Psoas muscle (tissue), 7 donors: Measurements from ENCODE around the gene PRRT3. TPM values are rescaled to one million over a fixed set of nuclear protein-coding genes. Genes with fewer than 3 reads are reported as not detected.

Experiments
- polyA plus RNA-seq, 3 donors: library from polyadenylated mRNA; stranded (reverse); fragments of 200-250 nt; gene quantifications; one replicate each; pipeline ENCODE4 v1.2.3, GENCODE V29; 2013
- total RNA-seq, 4 donors: library from RNA; stranded (reverse); fragmentation: NEBNext Ultra II Directional in 2 of 4; extraction: Animal tissue kit (Norgen Biotek cat#: 25700) in 2 of 4; gene quantifications; one replicate each; pipeline versions ENCODE4 v1.2.1 to v1.2.4, GENCODE V29; 2021 to 2023
- donor health status: healthy with polysubstance abuse.
- donor health status: DM: no; HTN: no; CAD: no; lungs with moderate emphysema.
- donor health status: Bipolar disorder and iron deficiency.
- donor health status: healthy.
- donor health status: DM: no; HTN: no; CAD: no.
- donor health status: DM: no; HTN: no; CAD: no.
- donor health status: DM: yes; HTN: yes; CAD: no.

Gene PRRT3
- total and polyA plus RNA-seq, 7 donors = 0.55 to 4.0 (median 1.4) TPM

Other genes with a start within 250 kb of the PRRT3 start
- gene CPNE9, start 248.6 kb downstream of the PRRT3 start, total RNA-seq = not detected
- gene CPNE9, start 248.6 kb downstream of the PRRT3 start, polyA plus RNA-seq = under 1 TPM in 1 of 3 donors, not detected in 2; 0.05 TPM
- gene BRPF1, start 220.7 kb downstream of the PRRT3 start, total RNA-seq = 10 to 100 TPM in 3 of 4 donors, 1 to 10 TPM in 1; 9.9 to 16.1 (median 12.5) TPM
- 1 to 10 TPM; 6.8 to 9.8 (median 9.0) TPM for gene BRPF1, start 220.7 kb downstream of the PRRT3 start, polyA plus RNA-seq
- gene OGG1, start 202.5 kb downstream of the PRRT3 start, total RNA-seq = 1 to 10 TPM; 6.9 to 9.5 (median 8.1) TPM
- gene OGG1, start 202.5 kb downstream of the PRRT3 start, polyA plus RNA-seq = 10 to 100 TPM in 1 of 3 donors, 1 to 10 TPM in 2; 6.3 to 19.7 (median 9.1) TPM
- gene CAMK1, start 182.5 kb downstream of the PRRT3 start, total RNA-seq = 1 to 10 TPM; 4.5 to 7.2 (median 5.5) TPM
- 1 to 10 TPM; 3.9 to 5.7 (median 5.5) TPM for gene CAMK1, start 182.5 kb downstream of the PRRT3 start, polyA plus RNA-seq
- 10 to 100 TPM; 42.6 to 45.2 (median 43.2) TPM for gene TADA3, start 159.9 kb downstream of the PRRT3 start, total RNA-seq
- gene TADA3, start 159.9 kb downstream of the PRRT3 start, polyA plus RNA-seq = 10 to 100 TPM; 42.2 to 75.7 (median 68.3) TPM
- 100 to 1,000 TPM in 1 of 4 donors, 10 to 100 TPM in 3; 53.9 to 117 (median 84.9) TPM for gene ARPC4, start 159.3 kb downstream of the PRRT3 start, total RNA-seq
- 100 to 1,000 TPM in 2 of 3 donors, 10 to 100 TPM in 1; 76.9 to 155 (median 142) TPM for gene ARPC4, start 159.3 kb downstream of the PRRT3 start, polyA plus RNA-seq
- 10 to 100 TPM in 1 of 4 donors, 1 to 10 TPM in 3; 6.4 to 19.0 (median 7.7) TPM for gene TTLL3, start 142.1 kb downstream of the PRRT3 start, total RNA-seq
- 1 to 10 TPM; 2.9 to 5.0 (median 4.3) TPM for gene TTLL3, start 142.1 kb downstream of the PRRT3 start, polyA plus RNA-seq
- 10 to 100 TPM; 39.7 to 49.4 (median 45.8) TPM for gene RPUSD3, start 108.4 kb downstream of the PRRT3 start, total RNA-seq
- 10 to 100 TPM; 55.2 to 64.2 (median 59.9) TPM for gene RPUSD3, start 108.4 kb downstream of the PRRT3 start, polyA plus RNA-seq
- gene CIDEC, start 72.2 kb downstream of the PRRT3 start, total RNA-seq = 1 to 10 TPM in 2 of 4 donors, under 1 TPM in 2; 0.75 to 3.3 (median 1.3) TPM
- 10 to 100 TPM in 1 of 3 donors, 1 to 10 TPM in 2; 3.5 to 15.0 (median 4.4) TPM for gene CIDEC, start 72.2 kb downstream of the PRRT3 start, polyA plus RNA-seq
- gene JAGN1, start 61.8 kb downstream of the PRRT3 start, total RNA-seq = 10 to 100 TPM; 18.6 to 44.4 (median 29.5) TPM
- 10 to 100 TPM; 45.2 to 98.2 (median 64.9) TPM for gene JAGN1, start 61.8 kb downstream of the PRRT3 start, polyA plus RNA-seq
- gene IL17RE, start 49.6 kb downstream of the PRRT3 start, total RNA-seq = under 1 TPM; 0.20 to 0.84 (median 0.59) TPM
- 1 to 10 TPM in 1 of 3 donors, under 1 TPM in 2; 0.07 to 1.1 (median 0.86) TPM for gene IL17RE, start 49.6 kb downstream of the PRRT3 start, polyA plus RNA-seq
- gene IL17RC, start 35.3 kb downstream of the PRRT3 start, total RNA-seq = 10 to 100 TPM; 10.4 to 27.0 (median 20.5) TPM
- 10 to 100 TPM; 10.8 to 21.9 (median 13.9) TPM for gene IL17RC, start 35.3 kb downstream of the PRRT3 start, polyA plus RNA-seq
- gene CRELD1, start 18.6 kb downstream of the PRRT3 start, total RNA-seq = 10 to 100 TPM; 28.5 to 47.5 (median 37.8) TPM
- 10 to 100 TPM; 24.2 to 35.0 (median 25.2) TPM for gene CRELD1, start 18.6 kb downstream of the PRRT3 start, polyA plus RNA-seq
- gene EMC3, start 34.4 kb upstream of the PRRT3 start, total RNA-seq = 100 to 1,000 TPM; 145 to 266 (median 188) TPM
- gene EMC3, start 34.4 kb upstream of the PRRT3 start, polyA plus RNA-seq = 100 to 1,000 TPM; 171 to 256 (median 198) TPM
- 1 to 10 TPM in 1 of 4 donors, under 1 TPM in 3; 0.39 to 1.0 (median 0.75) TPM for gene FANCD2, start 74.0 kb upstream of the PRRT3 start, total RNA-seq
- 1 to 10 TPM in 1 of 3 donors, under 1 TPM in 2; 0.08 to 1.0 (median 0.47) TPM for gene FANCD2, start 74.0 kb upstream of the PRRT3 start, polyA plus RNA-seq
- gene FANCD2OS, start 155.8 kb upstream of the PRRT3 start, total RNA-seq = not detected
- not detected for gene FANCD2OS, start 155.8 kb upstream of the PRRT3 start, polyA plus RNA-seq
- 10 to 100 TPM; 73.8 to 82.7 (median 78.9) TPM for gene BRK1, start 163.3 kb upstream of the PRRT3 start, total RNA-seq
- gene BRK1, start 163.3 kb upstream of the PRRT3 start, polyA plus RNA-seq = 100 to 1,000 TPM; 117 to 164 (median 156) TPM
- 10 to 100 TPM; 13.5 to 18.2 (median 16.6) TPM for gene VHL, start 189.4 kb upstream of the PRRT3 start, total RNA-seq
- 10 to 100 TPM in 2 of 3 donors, 1 to 10 TPM in 1; 9.7 to 18.3 (median 13.0) TPM for gene VHL, start 189.4 kb upstream of the PRRT3 start, polyA plus RNA-seq
- 10 to 100 TPM in 2 of 4 donors, 1 to 10 TPM in 2; 3.9 to 21.3 (median 12.8) TPM for gene IRAK2, start 212.5 kb upstream of the PRRT3 start, total RNA-seq
- 10 to 100 TPM in 1 of 3 donors, 1 to 10 TPM in 2; 5.9 to 11.7 (median 9.1) TPM for gene IRAK2, start 212.5 kb upstream of the PRRT3 start, polyA plus RNA-seq